ENCODE results near the gene MAP2K6.

GRCh38 chr17:69461951-69462369, 47.5 kb downstream of the MAP2K6 start:
- TF ChIP-seq POLR2A (IDR thresholded peaks at IDR 0.05) (no peak), EP300 (IDR thresholded peaks at IDR 0.05) (no peak), POLR2AphosphoS5 (IDR thresholded peaks at IDR 0.05) (no peak)
- TF ChIP-seq, protein P1, sequence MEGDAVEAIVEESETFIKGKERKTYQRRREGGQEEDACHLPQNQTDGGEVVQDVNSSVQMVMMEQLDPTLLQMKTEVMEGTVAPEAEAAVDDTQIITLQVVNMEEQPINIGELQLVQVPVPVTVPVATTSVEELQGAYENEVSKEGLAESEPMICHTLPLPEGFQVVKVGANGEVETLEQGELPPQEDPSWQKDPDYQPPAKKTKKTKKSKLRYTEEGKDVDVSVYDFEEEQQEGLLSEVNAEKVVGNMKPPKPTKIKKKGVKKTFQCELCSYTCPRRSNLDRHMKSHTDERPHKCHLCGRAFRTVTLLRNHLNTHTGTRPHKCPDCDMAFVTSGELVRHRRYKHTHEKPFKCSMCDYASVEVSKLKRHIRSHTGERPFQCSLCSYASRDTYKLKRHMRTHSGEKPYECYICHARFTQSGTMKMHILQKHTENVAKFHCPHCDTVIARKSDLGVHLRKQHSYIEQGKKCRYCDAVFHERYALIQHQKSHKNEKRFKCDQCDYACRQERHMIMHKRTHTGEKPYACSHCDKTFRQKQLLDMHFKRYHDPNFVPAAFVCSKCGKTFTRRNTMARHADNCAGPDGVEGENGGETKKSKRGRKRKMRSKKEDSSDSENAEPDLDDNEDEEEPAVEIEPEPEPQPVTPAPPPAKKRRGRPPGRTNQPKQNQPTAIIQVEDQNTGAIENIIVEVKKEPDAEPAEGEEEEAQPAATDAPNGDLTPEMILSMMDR (IDR thresholded peaks at IDR 0.05) = no peak
